NCI-H2227 (cell line): ENCODE results near the gene CD151.

Source experiments
- DNase-seq: peaks from one replicate; lab custom pipeline; 2025; ENCODE audit not compliant: unreplicated experiment; lab: John Stamatoyannopoulos, UW

CD151 gene

GRCh38 chr11:841981-842369, 9.2 kb downstream of the CD151 start:
- no peak for DNase-seq

- DNase-seq = peak; percentile 96
Observed at GRCh38 chr11:842370-843002, 9.7 kb downstream of the CD151 start, which contains the start of the genes POLR2L and TSPAN4. Gene POLR2L, minus strand, starts transcription at chr11:842529. Its CDS starts 21 bp downstream, at chr11:842508. Gene TSPAN4, plus strand, starts transcription at chr11:842852. Its CDS starts 7,453 bp downstream, at chr11:850305.

- no peak for DNase-seq
Observed at GRCh38 chr11:843086-843734, 10.5 kb downstream of the CD151 start.

GRCh38 chr11:843818-844692, 11.3 kb downstream of the CD151 start:
- no peak for DNase-seq

- no peak for DNase-seq
Observed at GRCh38 chr11:844693-845644, 12.2 kb downstream of the CD151 start.

- DNase-seq = no peak
Observed at GRCh38 chr11:845872-846495, 13.2 kb downstream of the CD151 start.

GRCh38 chr11:846496-847098, 13.8 kb downstream of the CD151 start:
- DNase-seq = no peak

GRCh38 chr11:847876-848275, 15.1 kb downstream of the CD151 start:
- DNase-seq = no peak

GRCh38 chr11:848380-848931, 15.7 kb downstream of the CD151 start:
- peak; percentile 58 for DNase-seq

GRCh38 chr11:849104-849824, 16.5 kb downstream of the CD151 start:
- DNase-seq = peak; percentile 88

GRCh38 chr11:849951-850774, 17.4 kb downstream of the CD151 start:
- peak; percentile 85 for DNase-seq

- DNase-seq = no peak
Observed at GRCh38 chr11:850775-851763, 18.3 kb downstream of the CD151 start.

GRCh38 chr11:852762-853161, 20.0 kb downstream of the CD151 start:
- no peak for DNase-seq

GRCh38 chr11:853682-854448, 21.1 kb downstream of the CD151 start:
- DNase-seq = no peak

GRCh38 chr11:854601-855329, 22.0 kb downstream of the CD151 start:
- no peak for DNase-seq
